Kidney glomerular epithelial cell (primary cell): ENCODE measurements around the gene ARMH3.

Experiments
- DNase-seq: peaks from one replicate; lab custom pipeline; 2025; lab: John Stamatoyannopoulos, UW

The ARMH3 gene

GRCh38 chr10:101829561-101830315 is 226.2 kb downstream of the ARMH3 start:
- DNase-seq = no peak

DNA sequence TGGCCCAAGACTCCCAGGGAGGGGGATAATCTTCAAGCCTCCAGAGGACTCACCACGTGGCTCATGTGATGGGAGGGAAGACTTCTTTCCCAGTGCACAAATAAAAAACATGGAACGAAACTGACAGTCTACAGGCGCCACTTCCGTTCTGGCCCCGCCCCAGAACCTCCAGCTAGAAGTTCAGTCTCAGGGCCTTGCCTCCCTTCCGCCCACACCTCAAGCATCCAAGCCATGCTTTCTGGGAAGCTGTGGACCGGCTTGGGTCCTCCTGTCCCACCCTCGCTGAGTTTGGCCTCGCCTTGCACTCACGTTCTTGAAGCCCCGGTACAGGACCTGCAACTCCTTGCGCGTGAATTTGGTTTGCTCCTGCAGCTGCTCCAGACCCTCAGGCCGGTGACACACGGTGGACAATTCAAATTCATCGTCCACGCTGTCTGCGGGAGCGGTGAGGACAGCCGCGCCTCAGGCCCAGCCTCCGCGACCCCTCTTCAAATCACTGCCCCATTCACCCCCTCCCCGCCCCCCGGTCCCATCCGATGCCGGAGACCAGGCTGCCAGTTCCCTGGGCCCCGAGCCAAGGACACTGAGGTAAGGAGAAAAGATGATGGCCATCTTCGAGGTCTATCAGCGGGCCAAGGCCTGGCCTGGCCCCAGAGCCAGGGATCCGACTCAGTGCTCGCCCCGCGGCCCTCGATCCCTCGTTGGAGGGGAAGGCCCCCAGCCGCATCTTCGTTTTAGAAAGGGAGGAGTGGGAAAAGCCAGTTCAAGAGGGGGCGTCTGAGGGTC is 227.0 kb downstream of the ARMH3 start:
- DNase-seq = no peak

DNA sequence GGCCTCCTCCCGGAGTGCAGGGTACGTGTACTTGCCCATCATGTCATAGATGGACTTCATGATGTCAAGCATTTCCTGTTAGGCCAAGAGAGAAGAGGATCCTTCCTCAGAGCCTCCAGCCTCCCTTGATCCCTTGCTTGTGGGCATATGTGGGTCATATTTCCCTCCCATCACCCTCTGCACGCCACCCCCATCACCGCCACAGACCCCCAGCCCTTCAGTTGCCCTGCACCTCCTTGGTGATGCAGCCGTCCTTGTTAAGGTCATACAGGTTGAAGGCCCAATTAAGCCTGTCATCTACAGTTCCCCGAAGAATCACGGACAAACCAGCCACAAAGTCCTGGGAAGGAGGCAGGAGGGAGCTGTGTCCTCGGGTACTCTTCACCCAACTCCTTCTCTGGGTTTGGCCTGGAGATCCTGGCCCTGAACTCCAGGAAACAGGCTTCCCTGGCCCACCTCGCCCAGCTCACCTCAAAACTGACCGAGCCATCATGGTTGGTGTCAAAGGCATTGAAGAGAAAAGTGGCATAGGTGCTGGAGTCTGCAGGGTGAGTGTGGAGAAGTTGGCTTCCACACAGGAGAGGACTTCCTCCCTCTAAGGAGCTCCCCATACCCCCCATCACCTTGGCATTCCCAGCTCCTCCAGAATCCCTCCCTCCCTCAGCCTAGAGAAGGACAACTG is 227.9 kb downstream of the ARMH3 start:
- no peak for DNase-seq

- no peak for DNase-seq
Observed at GRCh38 chr10:101826852-101827434, 229.0 kb downstream of the ARMH3 start.

DNA sequence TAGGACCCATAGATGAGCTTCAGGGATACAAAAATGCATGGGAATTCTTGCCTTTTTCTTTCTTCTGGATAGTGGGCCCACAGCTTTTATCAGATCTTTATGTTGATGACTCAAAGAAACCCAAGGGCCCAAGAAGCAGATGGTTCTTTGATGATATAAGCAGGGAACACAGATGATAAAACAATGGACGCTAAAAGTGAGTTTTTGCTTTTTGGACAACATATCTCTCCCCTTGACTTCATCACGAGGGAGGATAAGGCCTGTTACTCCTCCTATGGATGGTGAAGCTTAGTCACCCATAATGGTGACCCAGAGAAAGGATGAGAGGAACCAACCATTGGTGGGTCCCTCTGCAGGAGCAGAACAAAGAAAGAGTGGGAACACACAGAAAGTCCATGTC is 231.2 kb downstream of the ARMH3 start:
- no peak for DNase-seq

DNA sequence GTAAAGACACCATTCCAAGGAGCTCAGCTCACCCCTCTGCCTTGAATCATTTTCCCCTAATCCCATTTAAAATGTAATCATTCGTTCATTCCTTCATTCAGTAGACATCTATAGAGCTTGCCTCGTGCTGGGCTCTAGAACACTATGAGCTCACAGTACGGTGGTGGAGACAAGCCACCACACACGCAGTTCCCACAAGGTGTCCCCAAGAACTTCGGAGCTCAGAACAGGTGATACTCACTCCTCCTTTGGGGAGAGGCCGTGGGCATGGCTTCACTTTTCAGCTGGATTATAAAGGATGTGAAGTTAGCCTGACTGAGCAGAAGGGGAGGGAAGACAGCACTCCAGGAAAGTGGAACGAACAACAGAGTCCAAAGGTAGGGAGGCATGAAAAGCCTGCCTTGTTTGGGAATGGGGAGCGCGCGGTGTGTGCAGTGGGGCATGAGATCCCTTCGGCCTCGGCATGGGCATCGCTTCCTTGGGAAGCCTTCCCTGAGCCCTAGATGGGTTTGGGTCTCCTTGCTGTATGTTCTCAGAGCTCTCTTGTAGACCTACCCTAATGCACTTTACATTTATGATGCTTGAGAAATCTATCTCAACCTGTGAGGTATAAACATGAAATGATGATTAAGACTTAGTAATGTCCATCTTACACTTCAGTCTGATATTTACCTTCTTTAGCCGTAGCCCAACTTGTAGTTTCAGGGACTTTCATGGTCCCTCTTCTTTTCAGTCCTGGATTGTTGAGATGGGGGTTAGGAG is 236.9 kb downstream of the ARMH3 start:
- DNase-seq = no peak

- DNase-seq = peak; percentile 99
Observed at GRCh38 chr10:101818119-101818871, 237.7 kb downstream of the ARMH3 start, which contains the start of gene OGA. Gene OGA, minus strand, starts transcription at chr10:101818444. Its CDS starts 422 bp downstream, at chr10:101818022.

DNA sequence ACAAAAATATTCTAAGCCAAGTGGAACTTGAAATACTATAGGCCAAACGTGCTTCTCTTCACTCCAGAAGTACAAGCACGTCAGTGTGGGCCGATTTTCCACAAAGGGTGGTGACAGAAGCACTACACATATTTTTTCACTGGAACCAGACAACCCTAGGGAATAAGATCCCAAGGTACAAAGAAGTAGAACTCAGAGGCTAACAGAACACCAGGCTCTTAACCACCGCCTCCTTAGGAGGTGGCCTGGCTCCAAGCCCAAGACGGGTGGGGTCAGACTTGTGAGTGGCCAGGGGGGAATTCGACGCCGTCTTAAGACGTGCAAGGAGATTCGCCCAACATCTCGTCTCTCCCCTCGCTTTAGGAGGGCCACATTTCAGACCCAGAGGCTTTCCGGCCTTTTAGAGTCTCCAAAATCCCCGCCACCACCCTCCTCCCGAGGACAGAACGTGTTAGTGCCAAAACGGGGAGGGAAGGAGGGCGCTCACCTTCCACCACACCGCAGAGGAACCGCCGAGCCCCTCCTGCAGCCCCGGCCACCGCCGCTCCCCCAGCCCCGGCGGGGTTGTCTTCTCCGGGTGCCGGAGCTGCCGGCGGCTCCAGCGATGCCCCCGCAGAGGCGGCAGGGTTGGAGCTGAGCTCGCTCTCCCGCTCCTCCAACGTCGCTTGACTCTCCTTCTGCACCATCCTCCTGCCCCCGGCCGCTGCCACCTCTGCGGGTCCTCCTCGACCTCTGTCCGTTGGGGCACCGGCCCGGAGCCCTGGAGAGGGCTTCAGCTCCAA is 238.4 kb downstream of the ARMH3 start:
- peak; percentile 88 for DNase-seq

GRCh38 chr10:101816913-101817336 is 239.0 kb downstream of the ARMH3 start:
- no peak for DNase-seq

- DNase-seq = peak; percentile 55
Observed at GRCh38 chr10:101816376-101816775, 239.6 kb downstream of the ARMH3 start.

DNA sequence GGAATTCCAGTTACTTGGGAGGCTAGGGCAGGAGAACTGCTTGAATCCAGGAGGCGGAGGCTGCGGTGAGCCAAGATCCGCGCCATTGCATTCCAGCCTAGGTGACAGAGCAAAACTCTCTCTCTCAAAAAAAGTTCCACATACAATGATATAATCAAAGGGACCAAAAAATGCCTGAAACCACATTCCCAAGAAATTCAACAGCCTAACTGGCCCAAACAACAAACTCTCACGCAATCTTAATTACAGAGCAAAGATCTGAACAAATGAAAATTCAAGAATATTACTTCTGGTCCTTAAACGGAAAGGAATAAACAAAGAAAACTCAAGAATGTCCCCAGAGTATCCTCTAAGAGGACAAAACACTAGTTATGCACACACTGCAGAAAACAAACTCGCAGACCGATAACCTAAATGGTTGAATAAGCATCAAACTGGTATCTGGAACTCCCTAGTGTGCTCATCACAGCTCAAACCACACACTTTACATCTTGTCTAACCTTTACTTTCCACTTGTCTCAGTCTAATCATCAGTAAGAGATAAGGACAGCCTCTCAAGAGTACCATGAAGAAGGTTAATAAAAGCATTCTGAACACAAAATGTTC is 241.4 kb downstream of the ARMH3 start:
- peak; percentile 39 for DNase-seq

GRCh38 chr10:101812606-101813005 is 243.4 kb downstream of the ARMH3 start:
- DNase-seq = no peak

DNA sequence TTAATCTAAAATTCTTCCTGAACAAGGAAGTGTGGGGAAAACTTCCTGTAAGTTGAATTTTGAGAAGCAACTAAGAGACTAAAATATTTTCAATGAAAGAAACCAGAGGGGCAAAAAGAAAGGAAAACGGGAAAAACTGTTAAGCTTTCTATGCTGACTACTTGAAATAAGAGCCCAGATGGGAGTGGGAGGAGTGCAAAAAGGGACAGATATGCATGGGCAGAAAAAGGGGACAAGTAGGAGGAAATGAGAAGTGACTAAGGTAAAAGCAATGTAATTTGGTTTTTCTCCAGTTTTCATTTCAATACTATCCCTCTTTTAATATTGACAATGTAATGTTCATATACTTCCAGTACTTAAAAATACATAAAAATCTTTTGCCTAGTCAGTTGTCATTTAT is 248.8 kb downstream of the ARMH3 start:
- no peak for DNase-seq

DNA sequence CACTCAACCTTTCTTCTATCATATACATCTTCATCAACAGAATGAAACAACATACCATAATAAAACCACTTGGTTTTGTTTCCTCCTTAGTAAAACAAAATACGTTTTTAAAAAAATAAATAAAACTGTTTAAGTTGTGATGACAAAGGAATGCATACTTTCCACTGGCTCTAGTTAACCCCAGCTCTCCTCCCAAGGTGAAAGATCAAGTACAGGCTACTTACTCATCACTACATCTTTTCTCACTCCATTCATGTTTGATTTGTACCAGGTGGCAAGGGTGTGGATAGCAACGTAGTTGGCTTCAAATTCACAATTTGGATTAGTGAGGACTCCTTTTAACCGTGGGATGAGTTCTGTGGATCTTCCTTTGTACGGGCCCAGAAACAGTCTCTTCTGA is 252.5 kb downstream of the ARMH3 start:
- no peak for DNase-seq

DNA sequence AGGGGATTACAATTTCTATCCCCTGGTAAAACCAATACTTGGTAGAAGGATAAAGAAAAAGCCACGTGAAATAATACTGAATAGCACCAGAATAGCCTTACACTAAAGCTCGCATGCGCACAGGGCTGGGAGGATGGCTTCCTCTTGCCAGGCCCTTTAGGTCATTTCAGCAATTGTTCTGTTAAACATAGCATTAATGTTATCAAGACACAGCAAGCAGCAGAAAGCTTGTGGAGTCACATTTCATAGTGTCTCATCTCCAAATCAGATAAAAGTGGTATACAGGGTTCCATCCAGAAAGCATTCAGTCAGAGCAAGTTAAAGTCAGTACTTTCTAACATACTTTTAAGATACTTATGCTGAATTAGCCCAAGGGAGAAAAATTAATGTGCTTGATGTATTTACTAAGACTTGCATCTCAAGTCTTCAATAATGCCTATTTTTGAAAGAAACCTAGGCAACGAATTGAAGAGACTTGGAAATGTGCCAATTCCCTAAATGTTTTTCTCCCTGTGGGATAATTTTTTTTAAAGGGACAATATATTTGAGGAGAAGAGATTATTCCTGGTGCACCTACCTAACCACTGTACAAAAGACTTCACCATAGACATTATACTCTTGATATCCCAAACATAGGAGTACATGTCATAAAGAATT is 258.4 kb downstream of the ARMH3 start:
- DNase-seq = no peak
